GM21360 (cell line): ENCODE results near the gene ZNF827.

Source experiments
- ATAC-seq: cut with Tn5 transposase; IDR thresholded peaks from one replicate; pipeline ENCODE4 v1.9.1; 2021; ENCODE audit warnings: mild to moderate bottlenecking, moderate library complexity; ENCODE audit not compliant: unreplicated experiment

The ZNF827 gene

DNA sequence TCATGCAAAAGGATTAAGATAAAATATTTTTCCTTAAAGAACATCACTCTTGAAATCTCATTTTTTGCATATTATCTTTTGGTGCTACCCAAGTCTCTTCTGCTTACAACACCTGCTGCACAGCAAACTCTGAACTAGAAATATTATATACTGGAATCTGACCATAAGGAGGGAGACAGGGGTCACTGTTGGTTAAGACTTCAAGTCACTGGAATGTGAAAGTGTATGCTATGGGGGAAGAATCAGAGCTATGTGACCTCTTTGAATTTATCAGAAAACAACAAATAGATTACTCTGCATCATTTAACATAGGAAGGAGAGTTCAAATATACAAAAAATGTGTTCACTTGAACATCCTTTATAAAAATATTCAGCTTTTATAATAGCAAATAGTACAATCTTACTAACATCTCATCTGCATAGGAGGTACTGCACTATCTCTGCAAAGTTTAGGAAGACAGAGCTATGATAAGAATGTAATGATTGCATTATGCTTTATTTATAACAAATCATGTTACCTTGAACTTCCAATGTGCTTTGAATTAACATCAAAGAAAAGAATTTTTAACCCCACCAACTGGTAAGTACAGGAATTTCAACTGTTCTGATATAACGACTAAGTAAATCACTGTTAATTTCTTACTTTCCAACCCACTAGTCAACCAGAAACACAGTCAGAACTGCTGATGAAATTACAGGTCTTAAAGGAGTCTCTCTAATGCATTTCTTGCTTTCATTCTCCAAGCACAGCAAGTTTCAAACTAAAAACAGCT lies 69.8 kb downstream of the ZNF827 start:
- peak; percentile 60 for ATAC-seq

DNA sequence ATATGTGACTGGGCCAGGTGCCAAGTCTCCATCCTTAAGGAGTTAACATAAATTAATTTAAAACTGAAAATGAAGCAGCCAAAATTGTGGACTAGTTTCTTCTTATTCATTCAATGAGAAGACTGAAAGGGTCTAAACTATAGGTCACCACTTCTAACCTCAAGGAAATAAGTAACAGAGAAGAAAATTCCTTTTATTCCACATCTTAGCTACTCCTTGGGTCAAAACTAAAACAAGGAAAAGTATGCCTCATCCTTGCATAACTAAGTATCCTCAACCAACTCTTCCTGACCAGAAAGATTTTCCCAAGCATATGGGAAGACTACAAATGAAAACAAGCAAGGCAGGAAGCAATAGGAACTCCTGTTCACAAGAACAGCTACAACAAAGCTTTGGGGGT lies 71.2 kb downstream of the ZNF827 start:
- no peak for ATAC-seq

DNA sequence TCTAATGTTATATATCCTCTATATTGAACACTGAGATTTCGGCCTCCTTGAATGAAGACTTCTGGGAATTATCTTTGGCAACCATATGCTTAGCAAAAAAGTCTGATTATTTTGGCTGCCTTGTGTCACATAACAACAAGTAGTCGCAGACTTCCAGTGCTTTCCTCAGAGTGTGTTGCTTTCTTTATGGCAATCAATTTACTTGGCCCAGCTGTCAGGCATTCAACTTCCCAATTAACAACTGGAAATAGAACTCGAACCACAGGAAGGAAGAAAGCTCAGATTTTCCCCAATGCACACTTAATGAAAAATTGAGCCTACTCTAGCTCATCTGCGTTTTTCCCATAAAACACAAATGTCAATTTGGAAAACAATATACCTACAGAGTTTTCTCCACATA lies 71.6 kb downstream of the ZNF827 start:
- no peak for ATAC-seq

DNA sequence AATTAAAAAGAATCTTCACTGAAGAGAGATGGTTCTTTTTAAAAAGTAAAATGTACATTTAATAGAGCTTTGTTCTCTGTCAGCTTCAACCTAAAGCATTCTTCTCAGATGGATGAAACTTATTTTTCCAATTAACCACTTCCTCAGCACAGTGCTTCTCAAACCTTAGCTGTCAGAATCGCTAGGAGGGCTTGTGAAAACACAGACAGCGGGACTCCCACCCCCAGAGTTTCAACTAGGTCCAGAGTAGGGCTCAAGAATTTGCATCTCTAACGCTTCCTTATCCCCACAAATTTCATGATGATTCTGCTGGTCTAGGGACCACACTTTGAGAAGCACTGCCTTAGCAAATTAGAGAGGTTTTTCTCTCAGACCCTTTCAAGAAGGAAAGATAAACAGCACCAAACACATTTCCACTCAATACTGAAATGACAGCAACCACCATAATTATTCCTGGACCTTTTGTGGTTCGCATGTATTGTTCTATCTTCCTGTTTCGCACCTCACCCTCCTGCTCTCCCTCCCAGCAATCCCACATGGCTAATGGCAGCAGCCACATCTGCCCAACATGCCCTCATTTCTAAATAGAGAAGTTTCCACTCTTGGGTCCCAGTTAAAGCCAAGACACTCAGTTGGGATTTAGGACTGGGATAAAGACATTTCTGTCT lies 73.2 kb downstream of the ZNF827 start:
- ATAC-seq: no peak

DNA sequence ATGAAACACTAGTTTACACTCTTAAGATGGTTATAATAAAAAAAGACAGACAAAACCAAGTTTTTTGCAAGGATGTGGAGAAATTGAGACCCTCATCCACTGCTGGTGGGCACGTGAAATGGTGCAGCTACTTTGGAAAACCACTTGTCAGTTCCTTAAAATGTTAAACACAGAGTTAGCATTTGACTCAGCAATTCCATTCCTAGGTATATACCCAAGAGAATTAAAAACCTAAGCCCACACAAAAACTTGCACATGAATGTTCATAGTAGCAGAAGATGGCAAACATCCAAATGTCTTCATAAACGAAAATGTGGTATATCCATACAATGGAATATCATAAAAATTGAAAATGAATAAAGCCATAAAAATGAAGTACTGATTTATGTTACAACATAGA lies 75.4 kb downstream of the ZNF827 start:
- ATAC-seq: no peak

DNA sequence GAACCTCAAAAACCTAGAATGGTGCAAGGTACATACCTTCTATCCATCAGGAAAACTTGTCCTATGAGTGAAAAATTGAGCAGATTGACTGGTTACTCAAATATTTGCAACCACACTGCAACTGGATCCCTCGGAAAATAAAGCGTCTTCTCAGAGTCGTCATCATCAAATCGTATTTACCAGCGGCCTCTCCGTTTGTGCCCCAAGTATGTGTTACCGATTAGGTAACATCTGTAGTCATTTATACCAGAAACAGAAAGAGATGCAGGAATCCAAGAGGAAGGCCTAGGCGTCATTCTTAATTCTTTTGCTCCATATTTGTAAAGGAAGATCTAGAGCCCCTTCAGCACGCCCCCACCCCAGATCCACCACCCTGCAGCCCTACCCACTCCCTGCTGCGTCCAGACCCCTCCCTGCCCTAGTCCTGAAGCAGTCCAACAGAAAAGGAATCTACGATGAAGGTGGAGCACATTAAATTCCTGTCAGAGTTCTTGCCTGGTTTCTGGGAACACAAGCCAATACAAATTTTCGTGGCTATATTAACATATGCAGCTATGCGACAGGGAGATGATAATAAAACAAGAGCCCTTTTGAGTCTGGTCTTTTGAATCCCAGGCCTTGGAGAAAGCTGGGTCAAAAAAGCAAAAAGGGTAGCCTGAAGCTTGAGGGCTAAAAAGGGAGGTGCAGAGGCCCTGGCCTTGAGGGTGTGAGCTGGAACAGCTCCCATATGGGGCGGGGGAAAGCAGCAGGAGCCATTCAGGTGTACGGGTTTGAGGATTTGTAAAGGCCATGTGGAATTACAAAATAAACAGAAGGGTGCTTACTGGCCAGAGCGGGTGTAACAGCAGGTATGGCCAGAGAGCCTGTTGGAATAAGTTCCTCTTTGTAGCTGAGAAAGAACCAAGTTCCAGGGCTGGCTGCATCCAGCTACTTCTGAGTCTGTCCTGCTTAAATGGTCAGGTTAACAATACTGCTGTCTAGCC lies 77.0 kb downstream of the ZNF827 start:
- no peak for ATAC-seq

DNA sequence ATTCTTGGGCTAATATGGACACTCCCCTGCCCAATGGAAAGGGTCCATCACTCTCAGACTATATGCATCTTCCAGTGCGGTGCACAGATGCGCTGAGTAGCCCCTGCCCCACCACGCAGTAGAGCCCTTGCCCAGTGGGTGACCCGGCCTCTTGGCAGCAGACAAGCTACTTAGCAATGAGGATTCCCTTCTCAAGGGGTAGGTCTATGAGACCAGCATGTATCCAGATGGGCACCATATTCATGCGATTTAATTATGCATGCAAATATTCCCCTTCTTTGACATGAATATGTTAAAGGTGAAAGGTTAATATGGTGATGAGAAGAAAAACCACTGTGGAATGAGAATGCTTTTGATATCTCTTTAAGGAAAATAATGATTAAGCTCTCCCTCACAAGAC lies 77.7 kb downstream of the ZNF827 start:
- ATAC-seq: no peak

DNA sequence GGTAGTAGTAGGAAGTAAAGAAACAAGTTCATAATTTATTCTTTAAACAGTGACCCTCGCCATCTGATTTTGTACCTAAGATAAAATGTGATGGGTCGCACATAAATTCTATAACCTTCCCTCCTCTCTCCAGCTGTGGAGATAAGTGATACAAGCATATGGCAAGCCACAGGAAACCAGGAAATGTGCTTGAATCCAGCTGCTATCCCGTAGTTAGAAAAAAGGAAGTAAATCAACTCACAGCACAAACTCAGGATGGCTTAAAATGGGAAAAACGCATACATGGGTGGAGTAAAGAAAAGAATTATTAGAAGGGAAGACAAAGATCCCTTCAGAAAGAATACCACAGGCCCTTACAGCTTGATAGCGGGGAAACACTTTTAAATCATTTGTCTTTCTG lies 78.2 kb downstream of the ZNF827 start:
- ATAC-seq: no peak

DNA sequence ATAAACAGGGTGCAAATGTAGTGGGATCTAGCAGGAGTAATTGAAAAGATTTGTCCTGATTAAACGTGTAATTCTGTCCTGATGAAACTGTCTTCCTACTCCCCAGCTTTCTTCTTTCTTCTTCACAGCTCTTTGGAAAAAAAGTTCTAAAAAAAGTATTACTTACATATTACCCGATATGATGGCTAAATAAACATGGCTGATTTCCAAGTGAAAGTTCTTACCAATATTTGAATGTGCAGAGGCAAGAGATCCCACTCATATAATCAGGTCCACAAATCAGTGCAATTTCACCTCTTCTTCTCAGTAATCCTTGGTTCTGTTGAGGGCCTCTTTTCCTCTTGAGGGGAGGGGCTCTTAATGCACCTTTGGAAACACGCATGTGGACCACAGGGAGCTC lies 78.7 kb downstream of the ZNF827 start:
- ATAC-seq: no peak

DNA sequence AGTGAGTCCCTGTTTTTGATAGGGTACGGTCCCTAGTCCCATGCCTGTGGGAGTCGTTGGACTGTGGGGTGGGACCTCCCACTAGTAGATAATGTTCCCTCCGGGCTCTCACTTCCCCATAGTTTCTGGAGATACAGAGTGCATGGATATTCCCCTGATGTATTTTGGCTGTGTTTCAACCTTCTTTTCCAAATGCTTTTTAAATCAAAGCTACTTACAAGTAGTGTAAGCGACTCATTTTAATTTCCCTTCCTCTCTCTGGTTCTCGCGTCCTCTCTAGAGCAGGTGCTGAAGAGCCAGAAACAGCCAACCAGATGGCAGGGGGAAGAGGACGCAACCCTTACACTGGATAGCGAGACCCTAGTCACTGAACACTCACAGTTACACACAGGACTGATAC lies 79.2 kb downstream of the ZNF827 start:
- ATAC-seq: no peak

DNA sequence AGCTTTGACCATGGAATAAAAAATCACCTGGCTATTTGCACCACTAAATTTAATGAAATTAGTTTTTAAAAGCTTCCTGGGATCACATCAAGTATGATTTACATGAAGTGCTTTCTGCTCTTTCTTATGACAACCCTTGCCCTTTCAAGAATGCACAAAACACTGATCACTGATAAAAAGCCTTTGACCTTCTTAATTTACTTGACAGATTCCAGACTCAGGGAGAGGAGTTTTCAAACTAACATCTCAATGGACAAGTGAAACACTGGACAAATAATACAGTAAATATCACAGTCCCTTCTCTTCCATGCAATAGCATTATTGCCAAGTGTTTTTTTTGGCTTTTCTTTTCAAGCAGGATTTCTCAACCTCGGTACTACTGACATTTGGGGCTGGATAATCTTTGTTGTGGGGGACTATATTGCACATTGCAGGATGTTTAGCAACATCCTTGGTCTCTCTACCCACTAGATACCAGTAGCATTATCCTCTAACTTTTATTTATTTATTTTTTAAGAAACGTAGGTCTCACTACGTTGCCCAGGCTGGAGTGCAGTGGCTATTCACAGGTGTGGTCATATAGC lies 86.3 kb downstream of the ZNF827 start:
- no peak for ATAC-seq

DNA sequence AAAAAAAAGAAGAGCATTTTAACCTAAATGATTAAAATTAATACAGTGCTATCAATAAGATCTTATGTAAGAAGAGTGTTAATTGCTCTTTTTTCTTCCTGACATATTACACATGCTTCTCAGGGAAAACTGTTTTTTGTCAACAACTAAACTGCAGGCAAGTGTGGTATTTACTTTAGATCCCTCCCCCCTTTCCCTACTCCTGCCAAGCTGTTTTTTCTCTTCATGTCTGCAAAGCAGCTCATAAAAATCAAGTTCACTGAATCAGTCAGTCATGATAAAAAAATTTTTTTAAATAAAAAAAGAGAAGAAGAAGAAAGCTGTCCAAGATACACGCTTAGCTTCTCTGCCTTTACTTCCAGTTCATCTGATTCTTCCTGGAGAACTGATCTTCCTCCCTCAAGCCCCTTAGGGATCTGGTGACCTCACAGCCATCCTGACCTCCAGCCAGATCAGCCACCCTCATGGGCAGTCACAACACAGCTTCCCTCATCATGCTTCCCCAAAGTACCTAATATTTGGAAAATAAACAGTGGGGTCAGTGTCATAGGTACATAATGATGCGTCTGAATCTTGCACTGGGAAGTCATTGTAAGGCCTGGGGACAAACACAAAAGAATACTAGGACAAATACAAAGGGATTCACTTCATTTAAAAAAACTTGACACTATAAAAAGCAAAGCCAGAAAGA lies 87.0 kb downstream of the ZNF827 start:
- no peak for ATAC-seq

DNA sequence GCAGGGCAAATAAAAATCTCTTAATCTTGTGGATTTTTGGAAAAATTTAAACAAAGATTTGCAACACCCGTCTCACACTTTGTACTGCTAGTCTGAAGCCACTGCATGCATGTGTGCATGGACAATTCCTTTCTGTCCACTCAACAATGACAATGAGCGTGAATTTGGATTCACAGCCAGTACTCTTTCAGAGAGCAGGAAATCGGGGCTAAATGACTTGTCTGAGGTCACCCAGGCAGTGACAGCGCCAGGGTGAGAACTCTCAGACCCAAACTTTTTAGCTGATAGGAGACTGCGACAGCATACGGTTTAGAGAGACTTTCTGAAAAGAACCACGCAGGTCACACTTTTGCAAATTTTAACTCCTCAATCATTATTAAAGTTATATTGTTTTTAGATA lies 90.9 kb downstream of the ZNF827 start:
- ATAC-seq: no peak

DNA sequence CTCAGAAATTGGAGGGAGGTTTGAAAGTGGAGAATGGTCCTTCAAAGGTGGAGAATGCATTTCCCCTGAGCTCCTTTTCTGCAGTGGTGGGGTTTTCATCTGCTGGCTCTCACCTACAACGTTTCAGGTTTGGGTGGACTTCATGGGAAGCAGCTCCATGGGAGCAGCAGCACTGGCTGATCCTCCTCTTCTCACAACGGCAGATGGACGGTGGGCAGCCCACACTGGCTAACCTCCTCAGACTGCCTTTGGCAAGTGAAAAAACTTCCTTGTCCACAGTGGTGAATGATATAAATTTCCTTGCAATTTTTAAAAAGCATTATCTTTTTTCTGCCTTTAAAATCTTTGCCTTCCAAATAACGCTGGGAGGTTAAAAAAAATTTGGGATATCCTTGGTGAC lies 93.5 kb downstream of the ZNF827 start:
- no peak for ATAC-seq

DNA sequence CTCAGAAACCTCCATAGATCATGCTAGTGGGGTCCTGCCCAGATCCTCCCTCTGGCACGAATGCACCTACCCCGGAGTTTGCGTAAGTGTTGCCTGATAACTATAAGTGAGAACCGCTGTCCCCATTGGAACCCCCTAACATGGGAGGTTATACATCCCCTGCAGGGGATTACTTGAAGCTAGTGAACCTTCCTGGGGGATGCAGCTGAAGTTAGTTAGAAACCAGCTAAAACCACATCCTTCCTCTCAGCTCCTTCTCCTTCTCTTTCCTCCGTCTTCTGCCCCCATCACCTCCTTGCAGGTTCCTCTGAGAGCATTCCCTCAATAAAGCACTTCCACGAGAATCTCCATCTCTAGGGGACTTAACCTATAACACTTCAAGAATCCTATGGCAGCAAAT lies 95.0 kb downstream of the ZNF827 start:
- ATAC-seq: no peak

DNA sequence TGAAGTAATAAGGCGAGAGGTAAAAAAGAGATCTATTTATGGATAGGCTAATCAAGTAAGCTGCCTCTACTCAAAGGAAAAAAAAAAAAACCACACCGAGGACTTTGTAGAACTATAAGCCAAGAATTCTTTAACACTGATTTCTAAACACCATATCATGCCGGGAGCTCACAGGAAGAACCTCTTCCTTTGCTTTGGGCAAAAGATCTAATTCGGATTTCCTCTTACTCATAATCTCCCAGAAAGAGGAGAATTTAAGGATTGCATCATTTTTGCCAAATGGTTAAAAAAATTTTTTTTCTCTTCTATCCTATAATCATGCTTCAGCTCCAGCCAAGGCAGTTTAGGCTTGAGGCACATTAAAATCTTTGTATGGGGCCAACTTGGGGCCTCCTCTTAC lies 95.5 kb downstream of the ZNF827 start:
- ATAC-seq: no peak

DNA sequence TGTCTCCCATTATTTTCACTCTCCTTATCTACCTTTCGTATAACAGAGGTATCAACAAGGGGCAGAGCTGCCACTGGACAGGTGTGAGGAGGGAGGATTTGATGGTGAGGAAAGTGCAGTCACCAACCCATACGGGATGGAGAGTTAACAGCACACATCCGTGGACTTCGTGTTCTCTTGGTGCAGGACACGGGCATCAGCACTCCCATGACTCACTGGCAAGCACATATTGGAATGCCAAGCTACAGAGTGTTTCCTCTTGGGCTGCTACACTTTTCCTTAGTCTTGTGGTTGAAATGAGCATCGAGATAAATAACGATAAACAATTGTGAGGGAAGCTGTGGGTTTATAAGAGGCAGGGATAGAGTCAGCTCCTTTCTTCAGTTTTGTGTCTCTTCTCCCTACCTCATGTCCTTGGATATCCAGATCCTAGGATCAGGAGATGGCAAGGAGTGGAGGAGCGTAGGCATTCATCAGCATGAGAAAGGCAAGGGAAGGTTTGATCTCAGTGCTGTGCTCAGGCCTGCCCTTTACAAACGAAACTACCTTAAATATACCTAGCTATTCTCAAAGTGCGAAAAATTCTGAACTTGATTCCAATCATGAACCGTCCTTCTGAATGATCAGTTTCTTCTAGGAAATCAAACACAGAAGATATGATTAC lies 96.3 kb downstream of the ZNF827 start:
- no peak for ATAC-seq

DNA sequence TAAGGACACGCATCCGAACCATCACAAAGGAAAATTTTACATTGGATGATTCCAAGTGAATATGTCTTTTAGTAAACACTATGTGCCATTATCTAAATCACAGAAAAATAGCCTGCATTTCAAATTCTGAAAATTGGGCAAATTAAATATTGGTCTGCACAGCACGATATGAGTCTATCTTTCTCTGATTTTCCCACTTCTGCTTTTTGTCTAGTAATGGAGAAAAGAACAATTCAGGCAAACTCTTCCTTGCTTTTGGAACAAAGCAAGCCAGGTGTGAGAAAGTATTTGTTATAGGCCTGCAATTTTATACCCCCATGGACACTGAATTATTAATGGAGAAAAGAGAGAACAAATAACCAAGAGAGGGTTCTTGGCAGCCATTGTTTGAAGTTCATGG lies 97.8 kb downstream of the ZNF827 start:
- ATAC-seq: no peak

DNA sequence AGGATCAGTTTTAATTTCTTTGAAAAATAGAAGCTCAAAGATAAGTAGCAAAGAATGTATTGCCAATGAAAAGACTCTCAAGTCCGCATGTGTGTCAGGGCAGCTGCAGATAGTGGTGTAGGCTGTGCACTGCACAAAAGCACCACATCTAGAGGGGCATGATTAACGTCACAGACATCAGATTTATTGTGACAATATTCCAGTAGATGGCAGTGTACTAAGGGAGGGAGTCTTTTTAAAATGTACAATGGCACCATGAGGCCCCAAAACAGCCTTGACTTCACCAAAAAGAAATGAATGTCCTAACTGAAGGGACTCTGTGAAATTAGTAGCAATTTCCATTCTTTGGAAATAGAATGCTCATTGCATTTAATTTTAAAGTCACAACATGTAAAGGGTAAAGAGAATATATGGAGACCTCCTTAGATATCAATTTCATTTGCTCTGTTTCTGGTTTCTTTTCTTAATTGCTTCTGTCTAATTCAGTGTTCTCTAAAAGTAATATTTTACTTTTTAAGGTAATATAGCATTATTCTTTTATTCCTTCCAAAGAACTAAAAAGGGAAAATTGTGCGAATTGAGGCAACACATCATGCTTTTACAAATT lies 98.4 kb downstream of the ZNF827 start:
- ATAC-seq: peak; percentile 87

DNA sequence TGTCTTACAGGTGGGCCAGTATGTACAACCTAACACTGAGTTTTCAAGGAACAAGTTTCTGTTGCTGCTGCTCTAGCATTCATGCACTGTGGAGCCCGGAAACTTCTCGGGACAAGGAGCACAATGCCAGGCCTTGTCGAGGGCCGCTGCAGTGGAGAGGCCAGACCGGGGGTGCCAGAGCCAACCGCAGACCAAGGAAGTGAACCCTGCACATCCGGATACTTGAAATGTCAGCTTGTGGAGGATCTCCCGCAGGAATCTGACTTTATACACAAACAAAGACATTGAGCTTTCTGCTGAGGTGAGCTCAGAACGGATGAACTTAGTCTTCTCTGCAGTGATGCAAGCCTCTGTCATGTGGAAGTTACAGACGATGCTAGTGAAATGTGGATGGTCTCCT lies 99.5 kb downstream of the ZNF827 start:
- no peak for ATAC-seq
